ENCODE data around the gene PPDPF. TPM values are rescaled to one million over a fixed set of nuclear protein-coding genes. Genes with fewer than 3 reads are reported as not detected.

The PPDPF gene
- total RNA-seq, 1 experiment from 2014 or later: 245 TPM

- Histone ChIP-seq H3K36me3 (ENCODE audit: low read depth, low read length) (peaks cover 50% of the 10 kb centered on the region), H3K4me1 (ENCODE audit: insufficient read depth, low read length) (peaks cover 14% of the 10 kb centered on the region), H3K79me2 (ENCODE audit: low read length) (peaks cover 21% of the 10 kb centered on the region), H3K9me2 (replicated peaks; ENCODE audit: low read length) (no peaks in the 10 kb centered on the region), H3K27ac (ENCODE audit: low read length) (no peak overlapping the region), H3K4me2 (ENCODE audit: low read length) (no peak overlapping the region), H3F3A (ENCODE audit: low read length, unreplicated experiment) (no peaks in the 10 kb centered on the region), H3K4me3 (ENCODE audit: low read length) (no peak overlapping the region), H3K9me3 (ENCODE audit: low read length) (no peaks in the 10 kb centered on the region), H4K20me1 (ENCODE audit: low read length) (no peaks in the 10 kb centered on the region; the same call in 1 of the 2 replicates), H3K9ac (ENCODE audit: low read length) (no peak overlapping the region), H2AFZ (ENCODE audit: low read length) (no peak overlapping the region), H3K27me3 (ENCODE audit: low read length) (no peaks in the 10 kb centered on the region)
- DNase-seq (no peak), ATAC-seq (no peak)
- ChIA-PET CTCF (no interaction called here), POLR2A (ENCODE audit: unreplicated experiment) (no interaction called here)
- intact Hi-C loops (cut with micrococcal nuclease): no loop called here
- no TSS peak for BruUV-seq (replicated peaks)
- no peak for TF ChIP-seq EZH2 (IDR thresholded peaks at IDR 0.05; ENCODE audit: low read length, unreplicated experiment)
- TF ChIP-seq EZH2phosphoT487 (IDR thresholded peaks at IDR 0.05; ENCODE audit: borderline replicate concordance, low read length): no peak
- no peak for TF ChIP-seq CTCF (conservative IDR thresholded peaks at IDR 0.05; ENCODE audit: low read depth, low read length)
These were observed 27.0 kb upstream of the PPDPF start for GRCh38 chr20:63493563-63494020.

DNA sequence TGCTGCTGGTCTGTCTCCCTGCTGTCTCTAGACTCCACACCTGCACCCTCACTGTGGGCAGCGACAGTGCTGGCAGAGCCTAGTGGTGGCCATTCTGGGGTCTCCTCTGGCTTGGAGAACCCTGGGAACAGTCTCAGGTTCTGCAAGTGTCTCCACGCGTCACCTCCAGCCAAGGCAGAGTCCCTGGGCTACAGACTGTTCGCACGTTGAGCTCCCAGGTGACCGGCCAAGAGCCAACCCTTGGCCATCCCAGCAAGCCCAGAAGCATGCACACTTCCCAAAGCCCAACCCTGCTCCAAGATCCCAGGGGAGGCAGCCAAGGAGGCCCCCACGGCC, 26.5 kb upstream of the PPDPF start:
- Histone ChIP-seq H3K4me2 (ENCODE audit: low read length) (no peak overlapping the region), H3F3A (ENCODE audit: low read length, unreplicated experiment) (no peaks in the 10 kb centered on the region), H3K4me1 (ENCODE audit: insufficient read depth, low read length) (peaks cover 14% of the 10 kb centered on the region), H3K9ac (ENCODE audit: low read length) (no peak overlapping the region), H3K9me3 (ENCODE audit: low read length) (no peaks in the 10 kb centered on the region), H3K9me2 (replicated peaks; ENCODE audit: low read length) (no peaks in the 10 kb centered on the region), H3K79me2 (ENCODE audit: low read length) (peaks cover 21% of the 10 kb centered on the region), H4K20me1 (ENCODE audit: low read length) (no peaks in the 10 kb centered on the region; the same call in 1 of the 2 replicates), H3K27ac (ENCODE audit: low read length) (no peak overlapping the region), H2AFZ (ENCODE audit: low read length) (no peak overlapping the region), H3K4me3 (ENCODE audit: low read length) (no peak overlapping the region), H3K36me3 (ENCODE audit: low read depth, low read length) (peaks cover 50% of the 10 kb centered on the region), H3K27me3 (ENCODE audit: low read length) (no peaks in the 10 kb centered on the region)
- TF ChIP-seq EZH2 (IDR thresholded peaks at IDR 0.05; ENCODE audit: low read length, unreplicated experiment): no peak
- intact Hi-C loops (cut with micrococcal nuclease): no loop called here
- DNase-seq (no peak), ATAC-seq (no peak)
- ChIA-PET CTCF (no interaction called here), POLR2A (ENCODE audit: unreplicated experiment) (no interaction called here)
- no TSS peak for BruUV-seq (replicated peaks)

DNA sequence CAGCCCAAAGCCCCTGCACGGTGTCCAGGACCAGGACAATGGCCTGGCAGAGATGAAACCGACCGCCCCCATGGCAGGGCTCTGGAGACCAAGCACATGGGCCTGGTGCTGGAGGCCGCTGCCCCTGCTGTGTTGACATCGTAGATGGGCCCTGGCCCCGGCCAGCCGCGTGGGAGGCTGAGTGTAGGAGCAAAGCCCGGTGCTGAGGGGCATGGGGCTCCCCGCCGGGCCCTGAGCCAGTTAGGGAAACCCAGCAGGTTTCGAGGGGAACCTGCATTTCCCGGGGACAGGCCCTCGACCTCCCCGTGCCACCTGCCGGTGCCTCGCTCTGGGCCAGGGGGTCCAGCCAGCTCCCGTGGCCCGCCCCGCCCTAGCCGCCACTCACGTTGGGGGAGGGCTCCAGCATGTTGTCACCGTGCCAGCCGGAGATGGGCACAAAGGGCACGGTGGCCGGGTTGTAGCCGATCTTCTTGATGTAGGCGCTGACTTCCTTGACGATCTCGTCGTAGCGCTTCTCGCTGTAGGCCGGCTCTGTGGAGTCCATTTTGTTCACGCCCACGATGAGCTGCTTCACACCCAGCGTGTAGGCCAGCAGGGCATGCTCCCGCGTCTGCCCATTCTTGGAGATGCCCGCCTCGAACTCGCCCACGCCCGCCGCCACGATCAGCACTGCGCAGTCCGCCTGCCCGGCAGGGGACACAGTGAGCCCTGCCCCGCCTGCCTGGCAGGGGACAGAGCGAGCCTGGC, 26.0 kb upstream of the PPDPF start:
- H3K9me2 ChIP-seq (replicated peaks; ENCODE audit: low read length): no peaks in the 10 kb centered on the region
- H3K9ac ChIP-seq (ENCODE audit: low read length): no peak overlapping the region
- no peaks in the 10 kb centered on the region; the same call in 1 of the 2 replicates for H4K20me1 ChIP-seq (ENCODE audit: low read length)
- peaks cover 14% of the 10 kb centered on the region for H3K4me1 ChIP-seq (ENCODE audit: insufficient read depth, low read length)
- no peaks in the 10 kb centered on the region for H3K9me3 ChIP-seq (ENCODE audit: low read length)
- H3K4me3 ChIP-seq (ENCODE audit: low read length): no peak overlapping the region
- ChIA-PET CTCF (no interaction called here), POLR2A (ENCODE audit: unreplicated experiment) (no interaction called here)
- H3K36me3 ChIP-seq (ENCODE audit: low read depth, low read length): peaks cover 50% of the 10 kb centered on the region
- DNase-seq (no peak), ATAC-seq (no peak)
- peaks cover 21% of the 10 kb centered on the region for H3K79me2 ChIP-seq (ENCODE audit: low read length)
- H2AFZ ChIP-seq (ENCODE audit: low read length): no peak overlapping the region
- H3K27ac ChIP-seq (ENCODE audit: low read length): no peak overlapping the region
- BruUV-seq (replicated peaks): no TSS peak
- H3F3A ChIP-seq (ENCODE audit: low read length, unreplicated experiment): no peaks in the 10 kb centered on the region
- no peaks in the 10 kb centered on the region for H3K27me3 ChIP-seq (ENCODE audit: low read length)
- no peak overlapping the region for H3K4me2 ChIP-seq (ENCODE audit: low read length)
- no peak for TF ChIP-seq CTCF (conservative IDR thresholded peaks at IDR 0.05; ENCODE audit: low read depth, low read length)
- no peak for TF ChIP-seq EZH2phosphoT487 (IDR thresholded peaks at IDR 0.05; ENCODE audit: borderline replicate concordance, low read length)
- no peak for TF ChIP-seq EZH2 (IDR thresholded peaks at IDR 0.05; ENCODE audit: low read length, unreplicated experiment)
- intact Hi-C loops (cut with micrococcal nuclease): no loop called here
